Stomach smooth muscle (tissue), 2 donors: ENCODE measurements around the gene TSGA10IP.
A peak's percentile ranks its signal among the peaks of the same experiment; 100 is the strongest.

Experiments used
- H3K27ac ChIP-seq: one replicate; pipeline ENCODE4 v1.7.0; 2013; ENCODE audit warnings: mild to moderate bottlenecking, low read length, inconsistent platforms
- H3K27me3 ChIP-seq, 2 donors: one replicate each; pipeline ENCODE4 v1.7.0; 2013; ENCODE audit warnings: low read length in 2 of 2; ENCODE audit not compliant: insufficient read depth in 2 of 2, control insufficient read depth in 1 of 2
- H3K36me3 ChIP-seq, 2 donors: one replicate each; pipeline ENCODE4 v1.7.0; 2013; ENCODE audit warnings: low read length in 2 of 2; ENCODE audit not compliant: control insufficient read depth in 2 of 2, insufficient read depth in 2 of 2
- H3K4me1 ChIP-seq: one replicate; pipeline ENCODE4 v1.7.0; 2013; ENCODE audit warnings: low read length; ENCODE audit not compliant: control insufficient read depth, insufficient read depth
- H3K4me3 ChIP-seq, 2 donors: one replicate each; pipeline ENCODE4 v1.7.0; 2013; ENCODE audit warnings: low read length in 2 of 2
- H3K9ac ChIP-seq, 2 donors: one replicate each; pipeline ENCODE4 v1.7.0; 2013; ENCODE audit warnings: low read length in 2 of 2, mild to moderate bottlenecking in 1 of 2
- H3K9me3 ChIP-seq, 2 donors: one replicate each; pipeline ENCODE4 v1.7.0; 2013; ENCODE audit warnings: low read length in 2 of 2; ENCODE audit not compliant: control insufficient read depth in 2 of 2
- donor health status: healthy.
- donor health status: Pancreatic carcinoma.

Gene TSGA10IP

DNA sequence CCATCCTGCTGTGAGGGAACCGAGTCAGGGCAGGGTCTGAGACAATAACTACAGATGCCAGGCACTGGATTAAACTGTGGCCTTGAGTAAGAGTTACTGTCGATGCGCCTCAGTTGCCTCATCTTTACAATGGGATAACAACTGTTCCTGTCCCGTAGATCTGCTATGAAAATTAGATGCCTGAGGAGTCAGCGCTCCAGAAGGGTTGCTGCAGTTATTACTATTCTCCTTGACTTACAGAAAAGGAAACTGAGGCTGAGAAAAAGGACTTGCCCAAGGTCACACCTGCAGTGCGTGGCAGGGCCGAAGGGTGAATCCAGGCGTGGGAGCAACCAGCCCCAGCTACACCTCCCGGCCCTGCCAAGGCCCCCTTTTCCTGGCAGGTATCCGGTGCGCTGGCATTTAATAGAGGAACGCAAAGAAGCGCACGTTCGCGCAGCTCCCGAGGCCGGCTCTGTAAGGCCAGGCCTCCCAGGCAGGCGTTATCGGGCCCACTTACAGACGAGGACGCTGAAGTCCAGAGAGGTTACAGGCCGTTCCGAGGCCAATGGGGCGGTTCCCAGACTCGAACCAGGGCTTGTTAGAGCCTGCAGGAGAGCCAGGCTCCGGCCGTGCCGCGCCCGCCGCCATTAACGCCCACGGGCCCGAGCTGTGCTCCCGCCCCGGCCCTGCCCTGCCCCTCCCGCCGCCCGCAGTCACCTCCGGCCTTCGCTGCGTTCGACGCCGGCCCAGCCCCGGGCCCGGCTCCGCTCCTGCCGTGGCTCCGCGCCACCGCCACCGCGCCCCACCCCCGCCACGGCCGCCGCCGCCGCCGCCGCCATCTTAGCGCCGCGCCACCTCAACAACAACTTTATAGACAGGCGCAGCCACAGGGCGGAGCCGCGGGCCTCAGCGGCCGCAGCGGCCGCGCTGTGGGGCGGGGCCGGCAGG lies 26.8 kb upstream of the TSGA10IP start, which contains the start of gene C11orf68:
Gene C11orf68, minus strand, starts transcription at position 852 of the 930 bp plus-strand sequence. Its CDS starts 31 bp downstream, at position 821.
- peak within 1 kb of the TSS; percentile 92 for H3K27ac ChIP-seq
- H3K4me3 ChIP-seq = peak within 1 kb of the TSS; percentile 84 to 96
- H3K9me3 ChIP-seq = no peaks in the 10 kb centered on the region
- H3K27me3 ChIP-seq = no peaks in the 10 kb centered on the region
- H3K36me3 ChIP-seq = peaks cover 13 to 14% of the 10 kb centered on the region in 2 donors
- peaks cover 49% of the 10 kb centered on the region for H3K4me1 ChIP-seq
- peak within 1 kb of the TSS; percentile 81 to 97 for H3K9ac ChIP-seq

DNA sequence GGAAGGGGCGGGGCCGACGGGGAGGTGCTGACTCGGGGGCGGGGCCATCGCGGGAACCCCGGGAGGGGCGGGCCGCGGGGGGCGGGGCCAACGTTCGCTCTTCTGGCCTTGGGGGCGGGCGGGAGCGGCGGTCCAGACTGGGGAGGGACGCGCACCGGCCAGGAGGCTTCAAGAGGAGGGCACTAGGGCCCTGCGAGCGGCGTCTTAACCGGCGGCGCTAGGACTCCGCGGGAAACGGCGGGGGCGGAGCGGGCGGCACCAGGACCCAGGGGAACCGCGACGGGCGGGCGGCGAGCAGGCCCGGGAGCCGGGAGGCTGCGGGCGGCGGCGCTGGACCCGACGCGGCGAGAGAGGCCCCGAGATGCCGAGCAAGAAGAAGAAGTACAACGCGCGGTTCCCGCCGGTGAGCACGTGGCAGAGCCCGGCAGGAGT lies 26.1 kb upstream of the TSGA10IP start, which contains the start of gene DRAP1:
Gene DRAP1, plus strand, starts transcription at position 286 of the 432 bp plus-strand sequence. Its CDS starts 76 bp downstream, at position 362.
- Histone ChIP-seq H3K27ac (peak within 1 kb of the TSS; percentile 92), H3K4me1 (peaks cover 49% of the 10 kb centered on the region), H3K27me3 (no peaks in the 10 kb centered on the region), H3K4me3 (peak within 1 kb of the TSS; percentile 84 to 96), H3K9ac (peak within 1 kb of the TSS; percentile 81 to 97), H3K9me3 (no peaks in the 10 kb centered on the region), H3K36me3 (peaks cover 13 to 14% of the 10 kb centered on the region in 2 donors)

DNA sequence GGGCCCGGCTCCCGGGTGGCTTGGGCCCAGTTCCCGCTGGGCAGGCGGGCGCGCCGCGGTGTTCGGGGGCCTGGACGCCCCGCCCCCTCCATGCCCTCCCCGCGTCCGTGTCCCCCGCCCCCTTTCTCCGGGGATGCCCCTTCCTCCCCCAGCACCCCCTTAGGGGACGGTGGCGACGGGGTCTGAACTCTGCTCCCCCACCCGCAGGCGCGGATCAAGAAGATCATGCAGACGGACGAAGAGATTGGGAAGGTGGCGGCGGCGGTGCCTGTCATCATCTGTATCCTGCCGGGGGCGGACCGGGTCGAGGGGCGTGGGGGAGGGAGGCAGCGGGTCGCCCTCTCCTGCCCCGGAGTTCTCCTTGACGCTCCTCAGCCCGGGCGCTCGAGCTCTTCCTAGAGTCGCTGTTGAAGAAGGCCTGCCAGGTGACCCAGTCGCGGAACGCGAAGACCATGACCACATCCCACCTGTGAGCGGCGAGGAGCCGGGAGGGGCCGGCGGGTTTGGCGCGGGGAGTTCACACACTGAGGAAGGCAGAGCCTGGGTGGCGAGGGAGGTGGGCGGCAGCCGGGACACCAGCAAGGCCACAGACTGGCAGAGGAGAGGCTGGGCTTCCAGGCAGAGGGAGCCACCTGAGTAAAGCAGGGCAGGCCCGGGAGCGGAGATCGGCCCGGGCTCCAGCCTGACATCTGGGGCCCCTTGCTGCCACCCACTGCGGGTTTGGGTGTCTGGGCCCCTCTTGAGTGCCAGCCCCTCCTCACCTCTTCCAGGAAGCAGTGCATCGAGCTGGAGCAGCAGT lies 25.5 kb upstream of the TSGA10IP start:
- Histone ChIP-seq H3K9ac (peak overlapping the region; percentile 68 to 77), H3K4me3 (peak overlapping the region; percentile 83 to 84), H3K27me3 (no peaks in the 10 kb centered on the region), H3K27ac (peak overlapping the region; percentile 58), H3K36me3 (peaks cover 13 to 14% of the 10 kb centered on the region in 2 donors), H3K4me1 (peaks cover 49% of the 10 kb centered on the region), H3K9me3 (no peaks in the 10 kb centered on the region)

DNA sequence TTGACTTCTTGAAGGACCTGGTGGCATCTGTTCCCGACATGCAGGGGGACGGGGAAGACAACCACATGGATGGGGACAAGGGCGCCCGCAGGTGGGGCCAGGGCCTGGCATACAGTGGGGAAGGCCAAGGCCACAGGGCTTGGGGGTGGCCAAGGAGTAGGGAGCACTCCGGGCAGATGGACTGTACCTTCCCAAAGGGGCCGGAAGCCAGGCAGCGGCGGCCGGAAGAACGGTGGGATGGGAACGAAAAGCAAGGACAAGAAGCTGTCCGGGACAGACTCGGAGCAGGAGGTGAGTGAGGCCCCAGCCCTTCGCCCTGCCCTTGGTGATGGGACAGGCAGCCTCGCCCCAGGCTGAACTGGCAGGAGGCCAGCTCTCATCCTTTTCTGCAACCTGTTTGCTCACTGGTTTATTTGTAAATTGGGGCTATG lies 24.9 kb upstream of the TSGA10IP start:
- H3K9ac ChIP-seq = peak overlapping the region; percentile 68 to 77
- H3K9me3 ChIP-seq = no peaks in the 10 kb centered on the region
- peak overlapping the region; percentile 83 to 84 for H3K4me3 ChIP-seq
- peak overlapping the region; percentile 31 for H3K27ac ChIP-seq
- H3K27me3 ChIP-seq = no peaks in the 10 kb centered on the region
- peaks cover 42% of the 10 kb centered on the region for H3K4me1 ChIP-seq
- peaks cover 13 to 14% of the 10 kb centered on the region in 2 donors for H3K36me3 ChIP-seq

DNA sequence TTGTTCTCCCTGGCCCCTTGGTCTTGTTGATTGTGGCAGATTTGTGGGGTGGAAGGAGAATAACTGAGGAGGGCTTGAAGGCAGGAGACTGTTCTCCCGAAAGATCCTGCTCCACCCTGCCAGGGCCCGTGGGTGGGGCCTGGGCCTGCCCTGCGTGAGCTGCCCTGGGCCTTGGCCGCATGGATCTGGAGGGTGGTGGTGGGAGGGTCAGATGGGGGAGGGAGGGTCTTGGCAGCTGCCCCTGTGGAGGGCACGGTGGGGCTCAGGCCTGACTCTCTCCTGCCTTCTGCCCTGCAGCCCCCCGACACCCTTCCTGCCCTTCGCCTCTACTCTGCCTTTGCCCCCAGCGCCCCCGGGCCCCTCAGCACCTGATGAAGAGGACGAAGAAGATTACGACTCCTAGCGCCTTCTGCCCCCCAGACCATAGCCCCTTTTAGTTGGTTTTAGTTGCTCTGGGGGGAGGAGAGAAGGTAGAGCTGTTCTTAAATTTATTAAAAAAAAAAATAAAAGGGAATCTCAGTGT lies 24.2 kb upstream of the TSGA10IP start:
- peak overlapping the region in 1 of 2 donors; percentile 77 for H3K9ac ChIP-seq
- H3K36me3 ChIP-seq = peaks cover 13 to 14% of the 10 kb centered on the region in 2 donors
- H3K4me3 ChIP-seq = peak overlapping the region in 1 of 2 donors; percentile 83

DNA sequence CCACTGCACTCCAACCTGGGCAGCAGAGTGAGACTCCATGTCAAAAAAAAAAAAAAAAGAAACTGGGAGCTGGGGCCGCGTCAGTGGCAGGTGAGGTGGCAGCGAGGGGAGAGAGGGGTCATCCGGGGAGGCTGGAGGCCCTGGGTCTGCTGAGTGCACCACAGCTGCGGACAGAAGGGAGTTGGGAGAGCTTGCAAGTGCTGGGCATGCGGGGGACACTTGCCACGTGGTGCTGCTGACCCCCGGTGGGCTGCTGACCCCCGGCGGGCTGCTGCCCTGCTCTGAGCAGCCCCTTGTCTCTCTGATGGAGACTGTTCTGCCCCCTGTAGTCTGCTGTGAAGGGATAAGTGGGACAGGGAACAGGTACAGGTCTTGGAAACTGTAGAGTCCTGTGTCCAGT lies 23.4 kb upstream of the TSGA10IP start:
- Histone ChIP-seq H3K4me1 (peaks cover 28% of the 10 kb centered on the region), H3K36me3 (peaks cover 13 to 14% of the 10 kb centered on the region in 2 donors), H3K9me3 (no peaks in the 10 kb centered on the region), H3K27me3 (no peaks in the 10 kb centered on the region), H3K4me3 (no peak overlapping the region), H3K27ac (no peak overlapping the region), H3K9ac (no peak overlapping the region)

More for the DNA sequence above, 24.2 kb upstream of the TSGA10IP start:
- Histone ChIP-seq H3K9me3 (no peaks in the 10 kb centered on the region), H3K4me1 (peaks cover 35% of the 10 kb centered on the region), H3K27me3 (no peaks in the 10 kb centered on the region), H3K27ac (no peak overlapping the region)

DNA sequence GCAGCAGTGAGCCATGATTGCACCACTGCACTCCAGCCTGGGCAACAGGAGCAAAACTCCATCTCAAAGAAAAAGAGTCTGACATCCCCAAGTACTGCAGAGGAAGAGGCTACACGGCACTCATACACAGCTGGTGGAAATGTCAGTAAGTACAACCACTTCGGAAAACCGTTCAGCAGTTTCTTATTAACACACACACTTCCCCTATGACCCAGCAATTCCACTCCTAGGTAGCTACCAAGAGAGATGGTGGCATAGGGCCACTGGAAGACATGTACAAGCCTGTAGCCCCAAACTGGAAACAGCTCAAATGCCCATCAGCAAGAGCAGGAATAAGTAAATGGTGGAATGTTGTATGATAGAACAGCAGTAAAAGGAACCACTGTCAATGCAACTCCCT lies 22.7 kb upstream of the TSGA10IP start:
- Histone ChIP-seq H3K4me3 (no peak overlapping the region), H3K36me3 (peaks cover 8 to 12% of the 10 kb centered on the region in 2 donors), H3K9me3 (no peaks in the 10 kb centered on the region), H3K27me3 (no peaks in the 10 kb centered on the region), H3K27ac (no peak overlapping the region), H3K4me1 (peaks cover 21% of the 10 kb centered on the region), H3K9ac (no peak overlapping the region)

DNA sequence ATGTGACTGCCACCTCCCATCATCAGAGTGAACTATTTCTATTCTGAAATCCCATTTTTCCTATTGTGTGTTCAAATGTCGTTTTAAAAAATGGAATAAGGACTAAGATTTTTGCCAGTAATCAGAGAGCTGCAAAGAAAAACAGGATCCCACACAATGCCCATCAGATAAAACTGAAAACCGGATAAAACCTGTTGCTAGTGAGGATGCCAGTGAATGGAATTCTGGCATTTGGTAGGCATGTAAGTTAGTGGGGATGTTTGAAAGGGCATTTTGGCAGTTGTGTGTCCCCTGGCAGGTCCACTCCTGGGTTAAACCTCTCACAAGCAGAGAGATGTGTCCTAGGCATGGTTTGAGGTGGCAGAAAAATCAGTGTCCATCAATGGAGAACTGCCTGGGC lies 19.9 kb upstream of the TSGA10IP start:
- Histone ChIP-seq H3K27ac (no peak overlapping the region), H3K9ac (no peak overlapping the region), H3K4me1 (peaks cover 6% of the 10 kb centered on the region), H3K27me3 (no peaks in the 10 kb centered on the region), H3K4me3 (no peak overlapping the region), H3K9me3 (no peaks in the 10 kb centered on the region), H3K36me3 (peaks cover 8 to 12% of the 10 kb centered on the region in 2 donors)

DNA sequence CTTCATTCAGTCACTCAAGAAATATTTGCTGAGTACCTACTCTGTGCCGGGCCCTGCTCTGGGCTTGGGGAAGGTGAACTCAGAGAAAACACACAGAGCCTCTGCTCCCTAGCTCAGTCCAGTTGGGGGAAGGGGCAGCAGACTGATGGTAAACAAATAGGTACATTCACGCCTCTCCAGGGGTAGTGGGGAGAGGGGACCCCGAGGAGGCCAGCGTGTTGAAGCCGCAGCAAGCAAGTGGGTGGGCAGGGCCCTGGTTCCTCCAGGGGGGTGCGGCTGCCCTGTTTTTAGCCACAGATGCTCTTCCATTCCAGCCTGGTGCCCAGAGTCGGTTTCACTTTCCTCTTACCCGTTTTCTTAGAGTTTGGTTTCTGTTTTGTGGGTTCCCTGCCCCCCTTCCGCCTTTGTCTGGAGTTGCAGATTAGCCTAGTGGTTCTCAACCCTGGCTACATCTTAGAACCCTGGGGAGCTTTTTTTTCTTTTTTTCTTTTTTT lies 17.3 kb upstream of the TSGA10IP start:
- H3K9me3 ChIP-seq = no peaks in the 10 kb centered on the region
- no peak overlapping the region for H3K27ac ChIP-seq
- H3K4me1 ChIP-seq = no peaks in the 10 kb centered on the region
- H3K36me3 ChIP-seq = peaks cover 0 to 3% of the 10 kb centered on the region in 2 donors
- no peaks in the 10 kb centered on the region for H3K27me3 ChIP-seq
- no peak overlapping the region for H3K4me3 ChIP-seq
- peak overlapping the region in 1 of 2 donors; percentile 15 for H3K9ac ChIP-seq

DNA sequence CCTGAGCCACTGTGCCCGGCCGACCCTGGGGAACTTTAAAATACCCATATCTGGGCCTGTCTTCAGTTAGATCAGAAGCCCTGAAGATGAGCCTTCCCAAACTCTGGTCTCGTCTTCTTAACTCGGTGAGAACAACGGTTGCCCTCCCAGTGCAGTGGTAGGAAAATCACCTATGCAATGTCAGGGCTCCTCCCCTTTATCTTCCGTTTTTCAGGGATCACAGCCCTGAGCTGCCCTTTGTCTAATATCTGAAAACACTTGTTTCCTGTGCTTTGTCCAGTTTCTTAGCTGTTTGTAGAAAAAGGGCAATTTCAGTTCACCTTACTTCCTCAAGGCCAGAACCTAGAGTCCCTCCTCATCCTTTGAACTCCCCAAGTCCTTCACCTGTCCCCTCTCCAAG lies 16.6 kb upstream of the TSGA10IP start:
- Histone ChIP-seq H3K9ac (no peak overlapping the region), H3K36me3 (no peaks in the 10 kb centered on the region), H3K27ac (no peak overlapping the region), H3K4me3 (no peak overlapping the region), H3K27me3 (peaks cover 0 to 2% of the 10 kb centered on the region in 2 donors), H3K4me1 (no peaks in the 10 kb centered on the region), H3K9me3 (no peaks in the 10 kb centered on the region)
